ENCODE results near the gene SERPINE2. TPM values are rescaled to one million over a fixed set of nuclear protein-coding genes. Genes with fewer than 3 reads are reported as not detected.

SERPINE2 gene, protein sequence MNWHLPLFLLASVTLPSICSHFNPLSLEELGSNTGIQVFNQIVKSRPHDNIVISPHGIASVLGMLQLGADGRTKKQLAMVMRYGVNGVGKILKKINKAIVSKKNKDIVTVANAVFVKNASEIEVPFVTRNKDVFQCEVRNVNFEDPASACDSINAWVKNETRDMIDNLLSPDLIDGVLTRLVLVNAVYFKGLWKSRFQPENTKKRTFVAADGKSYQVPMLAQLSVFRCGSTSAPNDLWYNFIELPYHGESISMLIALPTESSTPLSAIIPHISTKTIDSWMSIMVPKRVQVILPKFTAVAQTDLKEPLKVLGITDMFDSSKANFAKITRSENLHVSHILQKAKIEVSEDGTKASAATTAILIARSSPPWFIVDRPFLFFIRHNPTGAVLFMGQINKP
- 10 to 100 TPM in 3 of 4 donors, 1 to 10 TPM in 1; 4.9 to 37.4 (median 15.8) TPM for total RNA-seq

DNA sequence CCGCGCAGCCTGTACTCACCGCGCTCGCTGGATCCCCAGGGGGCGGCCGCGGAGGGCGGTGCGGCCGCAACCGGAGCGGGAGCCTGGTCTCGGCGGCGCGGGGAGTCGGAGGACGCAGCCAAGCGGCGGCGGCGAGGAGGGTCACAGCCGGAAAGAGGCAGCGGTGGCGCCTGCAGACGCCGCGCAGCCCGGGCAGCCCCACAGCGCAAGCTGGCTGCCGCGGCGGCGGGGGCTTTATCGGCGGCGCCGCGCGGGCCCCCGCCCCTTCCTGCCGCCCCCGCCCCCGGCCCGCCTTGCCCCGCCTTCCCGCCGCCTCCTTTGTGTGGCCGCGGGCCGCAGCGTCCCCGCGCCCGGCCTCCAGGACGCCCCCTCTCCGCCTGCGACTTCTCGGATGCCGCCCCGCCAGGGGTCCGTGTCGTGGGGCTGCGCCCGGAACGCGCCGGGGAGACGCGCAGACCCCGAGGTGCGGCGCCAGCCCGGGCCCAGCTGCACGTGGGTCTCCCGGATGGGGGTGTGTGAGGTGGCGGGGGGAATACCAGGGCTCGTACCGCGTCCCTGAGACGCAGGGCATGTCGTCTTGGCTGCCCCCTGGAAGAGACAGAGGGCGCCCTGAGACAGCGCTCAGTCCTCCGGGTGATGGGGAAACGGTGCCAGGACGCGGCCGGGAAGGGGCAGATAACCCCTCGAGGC is at the start of gene SERPINE2:
Gene SERPINE2 (minus strand): TSS at position 207 of the 690 bp plus-strand sequence. CDS start 37,386 bp downstream, outside the sequence.
- Histone ChIP-seq H3K9me3 (no peaks in the 10 kb centered on the region), H3K27ac (peak within 1 kb of the TSS in 3 of 4 donors; percentile 17 to 48 (median 32)), H3K4me3 (peak within 1 kb of the TSS; percentile 24 to 62 (median 58)), H3K27me3 (peaks cover 53% of the 10 kb centered on the region), H3K4me1 (peaks cover 0 to 18% (median 8%) of the 10 kb centered on the region in 4 donors), H3K36me3 (no peaks in the 10 kb centered on the region)
- DNase-seq: peak; percentile 47
- no peak for TF ChIP-seq POLR2AphosphoS5 (IDR thresholded peaks at IDR 0.05)
- TF ChIP-seq, protein P1, sequence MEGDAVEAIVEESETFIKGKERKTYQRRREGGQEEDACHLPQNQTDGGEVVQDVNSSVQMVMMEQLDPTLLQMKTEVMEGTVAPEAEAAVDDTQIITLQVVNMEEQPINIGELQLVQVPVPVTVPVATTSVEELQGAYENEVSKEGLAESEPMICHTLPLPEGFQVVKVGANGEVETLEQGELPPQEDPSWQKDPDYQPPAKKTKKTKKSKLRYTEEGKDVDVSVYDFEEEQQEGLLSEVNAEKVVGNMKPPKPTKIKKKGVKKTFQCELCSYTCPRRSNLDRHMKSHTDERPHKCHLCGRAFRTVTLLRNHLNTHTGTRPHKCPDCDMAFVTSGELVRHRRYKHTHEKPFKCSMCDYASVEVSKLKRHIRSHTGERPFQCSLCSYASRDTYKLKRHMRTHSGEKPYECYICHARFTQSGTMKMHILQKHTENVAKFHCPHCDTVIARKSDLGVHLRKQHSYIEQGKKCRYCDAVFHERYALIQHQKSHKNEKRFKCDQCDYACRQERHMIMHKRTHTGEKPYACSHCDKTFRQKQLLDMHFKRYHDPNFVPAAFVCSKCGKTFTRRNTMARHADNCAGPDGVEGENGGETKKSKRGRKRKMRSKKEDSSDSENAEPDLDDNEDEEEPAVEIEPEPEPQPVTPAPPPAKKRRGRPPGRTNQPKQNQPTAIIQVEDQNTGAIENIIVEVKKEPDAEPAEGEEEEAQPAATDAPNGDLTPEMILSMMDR (IDR thresholded peaks at IDR 0.05): peak in 2 of 5 experiments; percentile 17 to 20
- intact Hi-C loops (cut with DNase I; ENCODE audit: low total_unique reads) (no loop called here), in situ Hi-C loops (cut with MboI; ENCODE audit: low pct_ligation_motif_present in 1 of 4, low pct_unique_long_range_greater_than_20kb in 1 of 4, low sequenced_read_pairs in 3 of 4) (no loop called here)
- WGBS, 2 donors (ENCODE audit: low coverage in 1 of 2): 1% methylated on average over 43 of the region's 91 CpGs; no CpG with 5 or more reads in 1 of the 2 donors

DNA sequence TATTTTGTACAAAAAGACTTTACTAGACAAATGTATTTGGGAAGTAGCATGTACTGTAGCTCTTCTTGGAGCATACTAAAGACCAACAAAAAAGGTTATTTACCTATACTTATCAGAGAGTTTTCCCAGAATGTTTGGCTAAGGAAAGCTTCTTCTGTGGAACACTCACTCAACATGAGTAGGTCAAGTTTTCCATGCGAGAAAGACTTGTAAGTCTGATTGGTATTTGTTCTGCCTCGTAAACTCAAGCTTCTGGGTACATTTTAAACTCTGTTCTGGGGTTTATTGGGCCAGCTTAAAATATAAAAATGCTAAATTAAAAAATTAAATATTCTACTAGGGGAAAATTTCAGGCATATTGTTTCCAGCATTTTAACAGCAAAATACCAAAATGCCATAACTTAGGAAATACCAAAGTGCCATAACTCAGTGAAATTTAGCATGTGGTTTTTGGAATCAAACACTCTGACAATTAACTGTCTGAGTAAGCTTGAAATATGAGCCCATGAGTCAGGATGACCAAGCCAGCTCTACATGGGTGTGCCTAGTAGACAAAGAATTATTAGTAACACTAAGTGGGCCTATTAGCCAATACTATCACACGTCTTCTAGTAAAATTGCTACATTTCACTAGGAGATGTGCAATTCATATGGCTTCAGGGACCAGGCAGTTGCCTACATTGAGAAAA is 47.3 kb upstream of the SERPINE2 start:
- no peak for DNase-seq
- in situ Hi-C loops (cut with MboI; ENCODE audit: low pct_ligation_motif_present in 1 of 4, low pct_unique_long_range_greater_than_20kb in 1 of 4, low sequenced_read_pairs in 3 of 4) (no loop called here), intact Hi-C loops (cut with DNase I; ENCODE audit: low total_unique reads) (no loop called here)
- 55 to 76% methylated on average over 3 of the region's 3 CpGs for WGBS, 2 donors (ENCODE audit: low coverage in 1 of 2)
- no peak overlapping the region for H3K4me3 ChIP-seq
- TF ChIP-seq, protein P1 (IDR thresholded peaks at IDR 0.05): no peak
- TF ChIP-seq POLR2AphosphoS5 (IDR thresholded peaks at IDR 0.05) (peak in 1 of 3 donors; percentile 23), POLR2A (IDR thresholded peaks at IDR 0.05) (no peak), EP300 (IDR thresholded peaks at IDR 0.05; ENCODE audit: low read depth) (no peak)
- no peaks in the 10 kb centered on the region for H3K27me3 ChIP-seq
- peaks cover 5 to 18% (median 7%) of the 10 kb centered on the region in 4 donors for H3K4me1 ChIP-seq
- no peak overlapping the region for H3K27ac ChIP-seq
- no peaks in the 10 kb centered on the region for H3K36me3 ChIP-seq
- no peaks in the 10 kb centered on the region for H3K9me3 ChIP-seq

DNA sequence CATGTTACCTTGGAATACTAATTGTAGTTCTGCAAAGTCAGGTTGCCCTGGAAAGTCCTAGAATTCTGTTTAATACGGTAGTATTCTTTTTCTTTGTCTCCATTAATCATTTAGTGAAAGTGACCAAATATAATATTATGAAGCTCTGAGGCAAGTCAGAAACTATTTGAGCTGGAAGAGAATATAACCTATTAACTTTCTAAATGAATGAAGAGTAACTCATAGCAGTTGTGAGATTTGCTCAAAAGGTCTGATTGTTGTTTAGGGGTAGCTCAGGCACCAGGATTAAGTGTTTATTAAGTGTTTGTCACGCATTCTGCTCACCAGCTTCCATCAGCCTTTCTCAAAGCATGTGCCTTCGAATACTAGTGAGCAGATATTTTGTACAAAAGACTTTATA is 46.7 kb upstream of the SERPINE2 start:
- no peak overlapping the region for H3K27ac ChIP-seq
- H3K9me3 ChIP-seq: no peaks in the 10 kb centered on the region
- in situ Hi-C loops (cut with MboI; ENCODE audit: low pct_ligation_motif_present in 1 of 4, low pct_unique_long_range_greater_than_20kb in 1 of 4, low sequenced_read_pairs in 3 of 4): no loop called here
- TF ChIP-seq EP300 (IDR thresholded peaks at IDR 0.05; ENCODE audit: low read depth): no peak
- no peak for TF ChIP-seq POLR2A (IDR thresholded peaks at IDR 0.05)
- TF ChIP-seq, protein P1 (IDR thresholded peaks at IDR 0.05): no peak
- no peak for TF ChIP-seq POLR2AphosphoS5 (IDR thresholded peaks at IDR 0.05)
- H3K27me3 ChIP-seq: no peaks in the 10 kb centered on the region
- 78 to 79% methylated on average over 3 of the region's 3 CpGs for whole genome bisulfite sequencing, 2 donors (ENCODE audit: low coverage in 1 of 2)
- H3K36me3 ChIP-seq: no peaks in the 10 kb centered on the region
- H3K4me3 ChIP-seq: no peak overlapping the region
- H3K4me1 ChIP-seq: peaks cover 5 to 18% (median 7%) of the 10 kb centered on the region in 4 donors
- intact Hi-C loops (cut with DNase I; ENCODE audit: low total_unique reads): no loop called here
- DNase-seq: no peak

DNA sequence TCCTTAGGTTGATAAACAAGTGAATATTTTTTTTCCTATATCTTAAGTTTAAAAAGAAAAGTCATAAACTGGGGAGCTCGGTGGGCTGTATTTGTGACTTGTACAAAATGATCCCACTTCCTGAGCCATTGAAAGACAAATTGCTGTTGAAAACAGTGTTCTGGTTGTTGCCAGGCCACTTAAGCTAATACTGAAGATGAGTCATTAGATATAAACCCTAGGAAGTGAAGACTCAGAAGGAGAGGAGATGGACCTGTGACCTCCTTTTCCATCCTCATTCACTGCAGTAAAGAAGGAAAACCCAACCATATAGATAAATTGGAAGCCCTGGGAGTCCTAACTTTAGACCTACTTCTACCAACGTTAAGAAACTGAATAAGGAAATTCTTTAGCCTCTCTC is 46.2 kb upstream of the SERPINE2 start:
- H3K4me1 ChIP-seq: peaks cover 5 to 18% (median 7%) of the 10 kb centered on the region in 4 donors
- H3K27me3 ChIP-seq: no peaks in the 10 kb centered on the region
- 20 to 53% methylated on average over 1 to 2 of the region's 2 CpGs for WGBS, 2 donors (ENCODE audit: low coverage in 1 of 2)
- DNase-seq: no peak
- H3K27ac ChIP-seq: peak overlapping the region in 1 of 4 donors; percentile 4
- intact Hi-C loops (cut with DNase I; ENCODE audit: low total_unique reads) (no loop called here), in situ Hi-C loops (cut with MboI; ENCODE audit: low pct_ligation_motif_present in 1 of 4, low pct_unique_long_range_greater_than_20kb in 1 of 4, low sequenced_read_pairs in 3 of 4) (no loop called here)
- no peaks in the 10 kb centered on the region for H3K9me3 ChIP-seq
- no peak overlapping the region for H3K4me3 ChIP-seq
- TF ChIP-seq EP300 (IDR thresholded peaks at IDR 0.05; ENCODE audit: low read depth) (no peak), POLR2A (IDR thresholded peaks at IDR 0.05) (no peak), POLR2AphosphoS5 (IDR thresholded peaks at IDR 0.05) (no peak)
- TF ChIP-seq, protein P1 (IDR thresholded peaks at IDR 0.05): no peak
- H3K36me3 ChIP-seq: no peaks in the 10 kb centered on the region
